GM12878 (cell line): Measurements from ENCODE around the gene VBP1. TPM values are rescaled to one million over a fixed set of nuclear protein-coding genes. Genes with fewer than 3 reads are reported as not detected.
A peak's percentile ranks its signal among the peaks of the same experiment; 100 is the strongest.

Experiments used
- ATAC-seq: fragments of 200-7000 bp; cut with Tn5 transposase; 3 replicates; pipeline ENCODE4 v1.9.1; 2020; ENCODE audit warnings: mild to moderate bottlenecking, moderate library complexity
- BruUV-seq: library from RNA; stranded (reverse); fragments of 400-500 nt; replicated peaks from 2 replicates; lab custom pipeline; 2021; lab: Mats Ljungman, UMichigan
- CTCF ChIA-PET: fragments of 300-600 bp; sonication (Branson Sonifier 250); formaldehyde crosslinking; extraction: SDS; loops from one replicate; lab custom pipeline; 2021; ENCODE audit warnings: inconsistent platforms; lab: Yijun Ruan, JAX
- POLR2A ChIA-PET: fragments of 350-600 bp; formaldehyde crosslinking; extraction: SDS; loops from one replicate; lab custom pipeline; 2021; ENCODE audit warnings: inconsistent platforms; lab: Charles Lee
- RAD21 ChIA-PET: fragments of 300-600 bp; sonication (Branson Sonifier 250); formaldehyde crosslinking; loops from one replicate; lab custom pipeline; 2023; ENCODE audit warnings: antibody characterized with exemption; ENCODE audit not compliant: unreplicated experiment; lab: Charles Lee
- SMC1A ChIA-PET: fragments of 300-600 bp; sonication (Branson Sonifier 250); formaldehyde crosslinking; loops from one replicate; lab custom pipeline; 2023; ENCODE audit not compliant: unreplicated experiment, uncharacterized antibody; lab: Charles Lee
- DNase-seq: peaks from one replicate; pipeline ENCODE4 v3.0.0-alpha.2; 2011; ENCODE audit warnings: low read depth, low spot score
- FAIRE-seq: peaks from 3 replicates; lab custom pipeline; 2011; peaks lifted over from hg19 to GRCh38; lab: Jason Lieb, UNC
- H2AFZ ChIP-seq: 2 replicates; pipeline ENCODE4 v1.6.0; 2011; ENCODE audit warnings: low read depth, low read length, control low read depth; ENCODE audit not compliant: control insufficient read depth
- H3K27ac ChIP-seq: 2 replicates; pipeline ENCODE4 v1.5.1; 2011; ENCODE audit warnings: control low read depth; ENCODE audit not compliant: control insufficient read depth, insufficient read depth
- H3K27me3 ChIP-seq, 2 experiments: replicated peaks in 1 of 2; 2 replicates each; pipeline versions ENCODE4 v1.6.0 to v1.6.1; 2011; ENCODE audit warnings: low read length in 1 of 2; ENCODE audit not compliant: control insufficient read depth in 2 of 2, insufficient read depth in 2 of 2
- H3K36me3 ChIP-seq, 2 experiments: 2 replicates each; pipeline ENCODE4 v1.5.1; 2011; ENCODE audit warnings: low read length in 1 of 2; ENCODE audit not compliant: control insufficient read depth in 2 of 2, insufficient read depth in 2 of 2
- H3K4me1 ChIP-seq: 2 replicates; pipeline ENCODE4 v1.6.1; 2011; ENCODE audit warnings: mild to moderate bottlenecking, low read length, moderate library complexity, mixed read lengths; ENCODE audit not compliant: control insufficient read depth, insufficient read depth
- H3K4me2 ChIP-seq: 2 replicates; pipeline ENCODE4 v1.6.0; 2011; ENCODE audit warnings: control low read depth; ENCODE audit not compliant: control insufficient read depth, insufficient read depth
- H3K4me3 ChIP-seq: fragments of 200-600 bp; sonication (generic); 2 replicates; pipeline ENCODE4 v1.5.1; 2016
- H3K79me2 ChIP-seq: 2 replicates; pipeline ENCODE4 v1.6.0; 2011; ENCODE audit warnings: low read length; ENCODE audit not compliant: control insufficient read depth, insufficient read depth
- H3K9ac ChIP-seq: 2 replicates; pipeline ENCODE4 v1.8.0; 2011; ENCODE audit warnings: low read length, control low read depth, mixed read lengths; ENCODE audit not compliant: control insufficient read depth, insufficient read depth
- H3K9me3 ChIP-seq: replicated peaks from 3 replicates; pipeline ENCODE4 v1.5.1; 2011; ENCODE audit warnings: mild to moderate bottlenecking, low read length; ENCODE audit not compliant: control insufficient read depth, insufficient read depth
- H4K20me1 ChIP-seq: 2 replicates; pipeline ENCODE4 v1.6.0; 2011; ENCODE audit not compliant: control insufficient read depth, insufficient read depth
- CBX5 ChIP-seq: sonication (generic); IDR thresholded peaks from 2 replicates; pipeline ENCODE4 v1.6.1; 2016; ENCODE audit warnings: low read depth, moderate library complexity, mild to moderate bottlenecking, inconsistent platforms
- CHD1 ChIP-seq: IDR thresholded peaks from 2 replicates; pipeline ENCODE4 v1.6.1; 2012; ENCODE audit warnings: low read depth, low read length, improper control_type of control experiment
- CHD4 ChIP-seq: fragments of 200-600 bp; sonication (generic); IDR thresholded peaks from 2 replicates; pipeline ENCODE4 v1.6.1; 2016; ENCODE audit warnings: mild to moderate bottlenecking
- EP300 ChIP-seq, 2 experiments: fragments of 150-350 bp in 1 of 2; IDR thresholded peaks; 2 replicates each; pipeline ENCODE4 v1.6.1; 2011 to 2012; ENCODE audit warnings: low read depth in 2 of 2, low read length in 2 of 2, borderline replicate concordance in 1 of 2, improper control_type of control experiment in 1 of 2, inconsistent platforms in 1 of 2; ENCODE audit not compliant: control insufficient read depth in 1 of 2
- TCF7 ChIP-seq: IDR thresholded peaks from 2 replicates; pipeline ENCODE4 v1.6.1; 2014; ENCODE audit warnings: antibody characterized with exemption, borderline replicate concordance
- YY1 ChIP-seq: IDR thresholded peaks from 2 replicates; pipeline ENCODE4 v1.6.1; 2011; ENCODE audit warnings: low read depth, mild to moderate bottlenecking, low read length
- ZZZ3 ChIP-seq: IDR thresholded peaks from 2 replicates; pipeline ENCODE4 v1.6.1; 2011; ENCODE audit warnings: low read depth; ENCODE audit not compliant: control insufficient read depth, insufficient read length
- WGBS: methylation state at CpG from one replicate; pipeline ENCODE4 v1.1.6; 2016; ENCODE audit warnings: low lambda C conversion rate; ENCODE audit not compliant: insufficient replicate concordance, insufficient coverage; ENCODE audit errors: missing lambda C conversion rate; 5-methylcytosine and 5-hydroxymethylcytosine counted together
- in situ Hi-C: fragments of 300-500 bp; cut with MboI; formaldehyde crosslinking; loops from 9 replicates; pipeline ENCODE4 v1.14.3; 2018; ENCODE audit warnings: mixed read lengths
- intact Hi-C: fragments of 100-400 bp; cut with micrococcal nuclease; formaldehyde crosslinking; loops from one replicate; pipeline ENCODE4 v1.14.2; 2022; ENCODE audit not compliant: unreplicated experiment
- polyA plus RNA-seq, 11 experiments: library from polyadenylated mRNA; depleted of rRNA in 4 of 11; unstranded in 6 of 11; stranded (reverse) in 5 of 11; fragments of >200 nt; fragmentation: Nextera tagmentation in 4 of 11; fragmentation: Illumina TruSeq in 1 of 11; extraction: Ambion mirVana in 4 of 11; extraction: Trizol in 1 of 11; gene quantifications; 1 replicate in 1 of 11; 2 replicates in 10 of 11; pipeline versions ENCODE4 v1.2.1 to v1.2.3, GENCODE V29; 2011 to 2016; ENCODE audit warnings: inconsistent platforms in 2 of 11, missing spikeins in 2 of 11, low read depth in 1 of 11
- total RNA-seq, 4 experiments: library from RNA; depleted of rRNA in 3 of 4; stranded (reverse); fragments of >200 nt in 3 of 4; fragmentation: Illumina TruSeq in 1 of 4; extraction: Trizol in 1 of 4; gene quantifications; 2 replicates each; pipeline versions ENCODE4 v1.2.1 to v1.2.3, GENCODE V29; 2013 to 2021
- TF ChIP-seq, protein P1 (sequence below): fragments of 450-650 bp; IDR thresholded peaks from 2 replicates; pipeline ENCODE4 v1.6.1; 2017; ENCODE audit warnings: mild to moderate bottlenecking, low read depth, inconsistent platforms; ENCODE audit not compliant: poor library complexity, severe bottlenecking
- TF ChIP-seq, protein P2 (sequence below): fragments of 450-650 bp; formaldehyde crosslinking; IDR thresholded peaks from 2 replicates; pipeline ENCODE4 v1.5.0; 2022; ENCODE audit warnings: mild to moderate bottlenecking, missing genetic modification characterization

Gene VBP1
- total and polyA plus RNA-seq, 10 of the 15 experiments (the other 5 are each of a cell fraction or from before 2014, with no cell fraction given): 56.4 to 182 (median 102) TPM

DNA sequence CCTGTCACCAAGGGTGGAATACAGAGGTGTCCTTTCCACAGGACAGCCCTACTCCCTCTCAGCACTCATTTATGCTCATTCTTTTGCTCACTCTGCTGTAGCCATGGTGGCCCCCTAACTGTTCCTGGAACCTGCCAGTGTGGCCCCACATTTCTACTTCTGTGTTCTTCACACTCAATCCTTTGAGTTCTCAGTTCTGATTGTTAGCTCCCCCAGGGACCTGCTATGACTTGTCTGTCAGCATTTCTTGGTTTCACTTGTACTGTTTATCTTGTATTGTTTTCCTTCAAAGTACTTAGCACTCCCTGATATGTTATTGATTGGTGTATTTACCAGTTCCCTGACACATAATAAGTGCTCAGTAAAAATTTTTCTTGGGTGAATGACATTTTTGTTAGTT is 14.9 kb downstream of the VBP1 start (continued):
- TF ChIP-seq EP300 (IDR thresholded peaks at IDR 0.05; ENCODE audit: borderline replicate concordance in 1 of 2, control insufficient read depth in 1 of 2, low read depth in 2 of 2, low read length in 2 of 2): 0 out of 4 replicates have a peak, but pooled peaks of 1 of the 2 experiments have one; percentile 22

DNA sequence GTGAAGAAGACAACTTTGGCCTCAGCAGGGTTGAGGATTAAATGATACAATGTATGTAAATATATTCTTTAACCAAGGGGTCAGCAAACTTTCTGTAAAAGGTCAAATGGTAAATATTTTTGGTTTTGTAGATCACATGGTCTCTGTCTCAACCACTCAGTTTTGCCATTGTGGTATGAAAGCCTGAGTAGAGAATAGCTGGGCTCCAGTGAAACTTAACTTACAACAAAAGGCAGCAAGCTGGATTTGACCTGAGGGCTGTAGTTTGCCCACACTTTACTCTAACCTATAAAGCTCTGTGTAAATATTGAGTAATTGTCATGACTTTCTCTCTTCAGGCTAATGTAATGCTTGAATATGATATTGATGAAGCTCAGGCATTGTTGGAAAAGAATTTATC is 19.6 kb downstream of the VBP1 start:
- SMC1A ChIA-PET: interaction anchor here (1.0 to 1.5 kb wide), 2 partner anchors 16 to 18 kb away, joined by 3 read pairs; no protein-coding TSS in a partner anchor
- no peak for FAIRE-seq
- H3K27ac ChIP-seq: no peak overlapping the region
- H3K9ac ChIP-seq: no peak overlapping the region
- intact Hi-C loops: no loop called here
- TF ChIP-seq CHD1 (no peak), YY1 (no peak)
- TF ChIP-seq, all 136 proteins: peak for 0
- Histone ChIP-seq H3K79me2 (peaks cover 6% of the 10 kb centered on the region), H3K4me1 (no peaks in the 10 kb centered on the region), H4K20me1 (no peaks in the 10 kb centered on the region), H3K9me3 (no peaks in the 10 kb centered on the region), H3K36me3 (peaks cover 0 to 13% of the 10 kb centered on the region in 2 experiments; a peak in 2 of 4 replicates), H3K27me3 (no peaks in the 10 kb centered on the region), H3K4me3 (no peak overlapping the region), H2AFZ (no peak overlapping the region), H3K4me2 (no peak overlapping the region)
- DNase-seq: no peak
- CTCF ChIA-PET: interaction anchor here (1.1 to 1.2 kb wide), 2 partner anchors 15 to 23 kb away, joined by 3 to 4 read pairs; no protein-coding TSS in a partner anchor
- no TSS peak for BruUV-seq
- RAD21 ChIA-PET: interaction anchor here (0.9 kb wide), 1 partner anchor 10 kb away, joined by 3 read pairs; no protein-coding TSS in a partner anchor
- no peak for ATAC-seq
- POLR2A ChIA-PET: interaction anchor here (0.6 to 1.1 kb wide), 2 partner anchors 14 to 688 kb away, joined by 3 to 4 read pairs; partner anchors contain the start of gene IKBKG
- in situ Hi-C loops: no loop called here

DNA sequence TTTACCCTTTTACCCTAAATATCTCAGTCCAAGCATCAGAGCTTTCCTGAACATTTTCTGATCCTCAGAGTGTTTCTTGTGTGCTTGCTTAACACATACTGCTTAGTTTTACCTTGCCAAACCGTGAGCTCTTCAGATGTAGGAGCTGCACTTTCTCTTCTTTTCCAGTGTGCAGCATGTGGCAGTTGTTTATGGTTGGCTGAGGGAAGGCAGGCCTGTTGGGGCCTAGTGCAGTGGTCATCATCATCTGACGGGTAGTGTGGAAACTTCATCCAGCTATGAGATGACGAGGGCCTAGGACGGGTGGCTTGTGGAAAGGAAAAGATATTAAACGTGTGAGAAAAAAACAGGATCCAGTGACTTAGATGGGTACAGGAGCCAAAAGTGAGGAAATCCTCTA is 21.5 kb downstream of the VBP1 start:
- Histone ChIP-seq H2AFZ (no peak overlapping the region), H3K4me1 (no peaks in the 10 kb centered on the region), H3K27me3 (no peaks in the 10 kb centered on the region), H3K9me3 (no peaks in the 10 kb centered on the region), H3K27ac (no peak overlapping the region), H3K36me3 (peaks cover 0 to 11% of the 10 kb centered on the region in 2 experiments; a peak in 2 of 4 replicates), H3K4me3 (no peak overlapping the region), H3K4me2 (no peak overlapping the region), H4K20me1 (no peaks in the 10 kb centered on the region), H3K79me2 (peaks cover 2% of the 10 kb centered on the region; the same call in 1 of the 2 replicates), H3K9ac (no peak overlapping the region)
- ATAC-seq: no peak
- intact Hi-C loops: no loop called here
- ChIA-PET RAD21 (no interaction called here), CTCF (no interaction called here), SMC1A (no interaction called here), POLR2A (no interaction called here)
- in situ Hi-C loops: no loop called here
- DNase-seq: no peak
- no TSS peak for BruUV-seq
- WGBS: 63% methylated on average over 5 of the region's 5 CpGs
- no peak for FAIRE-seq
- TF ChIP-seq, protein P1, sequence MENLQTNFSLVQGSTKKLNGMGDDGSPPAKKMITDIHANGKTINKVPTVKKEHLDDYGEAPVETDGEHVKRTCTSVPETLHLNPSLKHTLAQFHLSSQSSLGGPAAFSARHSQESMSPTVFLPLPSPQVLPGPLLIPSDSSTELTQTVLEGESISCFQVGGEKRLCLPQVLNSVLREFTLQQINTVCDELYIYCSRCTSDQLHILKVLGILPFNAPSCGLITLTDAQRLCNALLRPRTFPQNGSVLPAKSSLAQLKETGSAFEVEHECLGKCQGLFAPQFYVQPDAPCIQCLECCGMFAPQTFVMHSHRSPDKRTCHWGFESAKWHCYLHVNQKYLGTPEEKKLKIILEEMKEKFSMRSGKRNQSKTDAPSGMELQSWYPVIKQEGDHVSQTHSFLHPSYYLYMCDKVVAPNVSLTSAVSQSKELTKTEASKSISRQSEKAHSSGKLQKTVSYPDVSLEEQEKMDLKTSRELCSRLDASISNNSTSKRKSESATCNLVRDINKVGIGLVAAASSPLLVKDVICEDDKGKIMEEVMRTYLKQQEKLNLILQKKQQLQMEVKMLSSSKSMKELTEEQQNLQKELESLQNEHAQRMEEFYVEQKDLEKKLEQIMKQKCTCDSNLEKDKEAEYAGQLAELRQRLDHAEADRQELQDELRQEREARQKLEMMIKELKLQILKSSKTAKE: no peak
- TF ChIP-seq, protein P2, sequence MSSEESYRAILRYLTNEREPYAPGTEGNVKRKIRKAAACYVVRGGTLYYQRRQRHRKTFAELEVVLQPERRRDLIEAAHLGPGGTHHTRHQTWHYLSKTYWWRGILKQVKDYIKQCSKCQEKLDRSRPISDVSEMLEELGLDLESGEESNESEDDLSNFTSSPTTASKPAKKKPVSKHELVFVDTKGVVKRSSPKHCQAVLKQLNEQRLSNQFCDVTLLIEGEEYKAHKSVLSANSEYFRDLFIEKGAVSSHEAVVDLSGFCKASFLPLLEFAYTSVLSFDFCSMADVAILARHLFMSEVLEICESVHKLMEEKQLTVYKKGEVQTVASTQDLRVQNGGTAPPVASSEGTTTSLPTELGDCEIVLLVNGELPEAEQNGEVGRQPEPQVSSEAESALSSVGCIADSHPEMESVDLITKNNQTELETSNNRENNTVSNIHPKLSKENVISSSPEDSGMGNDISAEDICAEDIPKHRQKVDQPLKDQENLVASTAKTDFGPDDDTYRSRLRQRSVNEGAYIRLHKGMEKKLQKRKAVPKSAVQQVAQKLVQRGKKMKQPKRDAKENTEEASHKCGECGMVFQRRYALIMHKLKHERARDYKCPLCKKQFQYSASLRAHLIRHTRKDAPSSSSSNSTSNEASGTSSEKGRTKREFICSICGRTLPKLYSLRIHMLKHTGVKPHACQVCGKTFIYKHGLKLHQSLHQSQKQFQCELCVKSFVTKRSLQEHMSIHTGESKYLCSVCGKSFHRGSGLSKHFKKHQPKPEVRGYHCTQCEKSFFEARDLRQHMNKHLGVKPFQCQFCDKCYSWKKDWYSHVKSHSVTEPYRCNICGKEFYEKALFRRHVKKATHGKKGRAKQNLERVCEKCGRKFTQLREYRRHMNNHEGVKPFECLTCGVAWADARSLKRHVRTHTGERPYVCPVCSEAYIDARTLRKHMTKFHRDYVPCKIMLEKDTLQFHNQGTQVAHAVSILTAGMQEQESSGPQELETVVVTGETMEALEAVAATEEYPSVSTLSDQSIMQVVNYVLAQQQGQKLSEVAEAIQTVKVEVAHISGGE (CRISPR knock-in tag): no peak
- TF ChIP-seq ZZZ3: no peak
- no peak for TF ChIP-seq CHD4
- no peak for TF ChIP-seq TCF7
- TF ChIP-seq CBX5: no peak
